H9 (cell line): ENCODE data around the gene ICAM2. TPM values are rescaled to one million over a fixed set of nuclear protein-coding genes. Genes with fewer than 3 reads are reported as not detected.

Experiments used
- DNase-seq: peaks from one replicate; pipeline ENCODE4 v3.0.0-alpha.2; 2017
- H2AFZ ChIP-seq: one replicate; pipeline ENCODE4 v1.6.1; 2013; ENCODE audit warnings: mild to moderate bottlenecking, low read length, control low read depth, moderate library complexity
- H2AK5ac ChIP-seq: 2 replicates; pipeline ENCODE4 v1.6.1; 2013; ENCODE audit warnings: low read length, control low read depth, mixed read lengths; ENCODE audit not compliant: insufficient read length
- H2BK120ac ChIP-seq: one replicate; pipeline ENCODE4 v1.6.1; 2013; ENCODE audit warnings: low read depth, mild to moderate bottlenecking, low read length, control low read depth, inconsistent platforms; ENCODE audit not compliant: poor library complexity, severe bottlenecking
- H2BK12ac ChIP-seq: 2 replicates; pipeline ENCODE4 v1.6.1; 2013; ENCODE audit warnings: low read length, control low read depth, mixed read lengths, low read depth; ENCODE audit not compliant: insufficient read length
- H2BK15ac ChIP-seq: 2 replicates; pipeline ENCODE4 v1.6.1; 2013; ENCODE audit warnings: low read depth, low read length, control low read depth
- H2BK20ac ChIP-seq: one replicate; pipeline ENCODE4 v1.6.1; 2013; ENCODE audit warnings: low read depth, mild to moderate bottlenecking, low read length, control low read depth, inconsistent platforms; ENCODE audit not compliant: poor library complexity, severe bottlenecking
- H2BK5ac ChIP-seq: 2 replicates; pipeline ENCODE4 v1.6.1; 2013; ENCODE audit warnings: low read length, control low read depth, mixed read lengths; ENCODE audit not compliant: insufficient read length
- H3K14ac ChIP-seq: 2 replicates; pipeline ENCODE4 v1.6.1; 2013; ENCODE audit warnings: low read length, control low read depth; ENCODE audit not compliant: insufficient read depth
- H3K18ac ChIP-seq: 2 replicates; pipeline ENCODE4 v1.6.1; 2013; ENCODE audit warnings: low read depth, mild to moderate bottlenecking, mixed read lengths, low read length, control low read depth; ENCODE audit not compliant: insufficient read length
- H3K23ac ChIP-seq: 2 replicates; pipeline ENCODE4 v1.6.1; 2013; ENCODE audit warnings: low read length, control low read depth, mixed read lengths, low read depth; ENCODE audit not compliant: insufficient read length
- H3K23me2 ChIP-seq: 2 replicates; pipeline ENCODE4 v1.6.1; 2013; ENCODE audit warnings: low read depth, mild to moderate bottlenecking, mixed read lengths, low read length, control low read depth; ENCODE audit not compliant: insufficient read length, poor library complexity, severe bottlenecking
- H3K27ac ChIP-seq: 2 replicates; pipeline ENCODE4 v1.5.1; 2013; ENCODE audit warnings: low read length, control low read depth, mixed read lengths, low read depth; ENCODE audit not compliant: insufficient read length
- H3K27me3 ChIP-seq: 2 replicates; pipeline ENCODE4 v1.6.1; 2013; ENCODE audit warnings: low read length, control low read depth, inconsistent platforms; ENCODE audit not compliant: insufficient read depth
- H3K4ac ChIP-seq: 2 replicates; pipeline ENCODE4 v1.6.1; 2013; ENCODE audit warnings: low read depth, mild to moderate bottlenecking, control low read depth, inconsistent platforms, low read length, moderate library complexity
- H3K4me1 ChIP-seq: 2 replicates; pipeline ENCODE4 v1.6.1; 2013; ENCODE audit warnings: low read length, control low read depth, inconsistent platforms; ENCODE audit not compliant: insufficient read depth
- H3K4me2 ChIP-seq: 2 replicates; pipeline ENCODE4 v1.6.1; 2013; ENCODE audit warnings: low read length, control low read depth, mixed read lengths; ENCODE audit not compliant: insufficient read length, insufficient read depth
- H3K56ac ChIP-seq: 2 replicates; pipeline ENCODE4 v1.6.1; 2013; ENCODE audit warnings: low read depth, mild to moderate bottlenecking, mixed read lengths, low read length, control low read depth; ENCODE audit not compliant: insufficient read length
- H3K79me1 ChIP-seq: 2 replicates; pipeline ENCODE4 v1.6.1; 2013; ENCODE audit warnings: low read depth, mild to moderate bottlenecking, moderate library complexity, low read length, control low read depth, inconsistent platforms; ENCODE audit not compliant: insufficient read depth, poor library complexity, severe bottlenecking
- H3K79me2 ChIP-seq: 2 replicates; pipeline ENCODE4 v1.6.1; 2013; ENCODE audit warnings: low read length, control low read depth, inconsistent platforms; ENCODE audit not compliant: insufficient read depth
- H3K9ac ChIP-seq: 2 replicates; pipeline ENCODE4 v1.6.1; 2013; ENCODE audit warnings: low read length, control low read depth, mixed read lengths; ENCODE audit not compliant: insufficient read length; ENCODE audit errors: extremely low read depth
- H3K9me3 ChIP-seq: one replicate; pipeline ENCODE4 v1.6.1; 2013; ENCODE audit warnings: low read depth, low read length, inconsistent platforms; ENCODE audit not compliant: control insufficient read depth
- H3T11ph ChIP-seq: one replicate; pipeline ENCODE4 v1.6.1; 2013; ENCODE audit warnings: mild to moderate bottlenecking, low read length, control low read depth, inconsistent platforms
- H4K20me1 ChIP-seq: one replicate; pipeline ENCODE4 v1.6.1; 2013; ENCODE audit not compliant: control insufficient read depth, insufficient read length, insufficient read depth
- H4K5ac ChIP-seq: 2 replicates; pipeline ENCODE4 v1.6.1; 2013; ENCODE audit warnings: low read depth, mild to moderate bottlenecking, mixed read lengths, low read length, control low read depth; ENCODE audit not compliant: insufficient read length
- H4K8ac ChIP-seq: replicated peaks from 2 replicates; pipeline ENCODE4 v1.6.1; 2013; ENCODE audit warnings: low read length, control low read depth, mixed read lengths, low read depth; ENCODE audit not compliant: insufficient read length
- H4K91ac ChIP-seq: 2 replicates; pipeline ENCODE4 v1.6.1; 2013; ENCODE audit warnings: low read depth, mild to moderate bottlenecking, moderate library complexity, mixed read lengths, low read length, control low read depth; ENCODE audit not compliant: insufficient read length
- H3K27ac Mint-ChIP-seq, 3 experiments: 2 replicates in 2 of 3; 3 replicates in 1 of 3; pipeline ENCODE4 v1.8.0; 2020 to 2021; ENCODE audit warnings: mixed read lengths in 3 of 3, mild to moderate bottlenecking in 1 of 3, moderate library complexity in 1 of 3
- H3K27me3 Mint-ChIP-seq: 2 replicates; pipeline ENCODE4 v1.8.0; 2021; ENCODE audit warnings: low read depth, mild to moderate bottlenecking, moderate library complexity, mixed read lengths
- H3K36me3 Mint-ChIP-seq, 3 experiments: 2 replicates in 2 of 3; 3 replicates in 1 of 3; pipeline ENCODE4 v1.8.0; 2020 to 2021; ENCODE audit warnings: low read depth in 3 of 3, mixed read lengths in 3 of 3; ENCODE audit not compliant: insufficient read depth in 1 of 3
- H3K4me1 Mint-ChIP-seq, 2 experiments: 2 replicates each; pipeline ENCODE4 v1.8.0; 2020; ENCODE audit warnings: mixed read lengths in 2 of 2
- H3K4me3 Mint-ChIP-seq, 2 experiments: 2 replicates in 1 of 2; 3 replicates in 1 of 2; pipeline ENCODE4 v1.8.0; 2020 to 2021; ENCODE audit warnings: mild to moderate bottlenecking in 2 of 2, mixed read lengths in 2 of 2, moderate library complexity in 1 of 2
- H3K9me3 Mint-ChIP-seq, 2 experiments: 2 replicates in 1 of 2; 3 replicates in 1 of 2; pipeline ENCODE4 v1.8.0; 2020; ENCODE audit warnings: mild to moderate bottlenecking in 2 of 2, mixed read lengths in 2 of 2, moderate library complexity in 1 of 2
- WGBS: extraction: QIAGEN DNeasy Blood & Tissue Kit; methylation state at CpG from one replicate; pipeline ENCODE4 v1.1.7; 2013; ENCODE audit warnings: missing lambda C conversion rate, low lambda C conversion rate, mixed read lengths; ENCODE audit not compliant: insufficient read length; ENCODE audit errors: extremely low coverage; 5-methylcytosine and 5-hydroxymethylcytosine counted together
- long read RNA-seq: library from polyadenylated mRNA; unstranded; transcript quantifications from one replicate; pipeline ENCODE4 v2.0.0, GENCODE V29; 2020
- total RNA-seq: library from RNA; stranded (reverse); gene quantifications from 2 replicates; pipeline ENCODE4 v1.2.1, GENCODE V29; 2021
- TF ChIP-seq, protein P1 (sequence below): fragments of 200-600 bp; sonication (generic); conservative IDR thresholded peaks from 3 replicates; pipeline ENCODE4 v1.8.0; 2021; ENCODE audit warnings: antibody characterized with exemption, mild to moderate bottlenecking

The ICAM2 gene
- 0.28 and 0.35 TPM in 2 replicates for total RNA-seq
- long read RNA-seq: 0 reads

DNA sequence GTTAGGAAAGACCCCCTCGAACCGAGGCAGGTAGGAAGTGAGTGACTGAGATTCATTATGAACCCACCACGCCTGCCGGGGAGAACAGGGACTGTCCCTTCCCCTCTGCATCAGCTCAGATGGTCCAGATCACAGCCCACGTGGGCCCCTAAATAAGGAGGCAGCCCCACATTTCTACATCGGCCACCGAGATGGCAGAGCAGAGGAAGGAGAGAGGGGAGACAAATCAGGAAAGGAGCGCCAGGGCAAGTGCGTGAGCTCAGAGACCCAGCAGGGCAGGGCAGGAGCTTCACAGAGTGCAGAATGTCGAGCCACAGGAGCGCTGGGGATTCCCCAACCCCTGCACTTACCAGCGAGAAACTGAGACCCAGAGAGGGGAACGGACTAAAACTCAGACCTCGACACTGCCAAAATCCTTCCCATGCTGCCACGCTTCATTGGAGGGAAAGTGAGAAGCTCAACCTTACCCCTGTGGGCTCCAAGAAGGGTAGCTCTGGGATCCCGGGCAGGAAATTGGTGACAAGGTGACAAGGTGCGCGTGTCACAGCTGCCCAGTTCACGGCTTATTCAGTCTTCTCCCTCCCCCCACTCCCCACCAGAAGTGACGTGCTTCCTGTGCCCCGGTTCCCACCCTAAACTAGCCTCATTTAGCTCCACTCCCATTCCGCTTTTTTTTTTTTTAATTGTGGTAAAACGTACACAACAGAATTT, at the start of gene ICAM2:
Gene ICAM2, minus strand, starts transcription at position 578 of the 711 bp plus-strand sequence. CDS start 13,942 bp downstream, outside the sequence.
- Histone ChIP-seq H3K56ac (no peak within 1 kb of the TSS), H3K27me3 (no peaks in the 10 kb centered on the region; the same call in 1 of the 2 replicates), H3K79me2 (no peaks in the 10 kb centered on the region), H2BK120ac (no peak within 1 kb of the TSS), H3K23me2 (peaks cover 3% of the 10 kb centered on the region), H2BK15ac (no peak within 1 kb of the TSS), H4K20me1 (no peaks in the 10 kb centered on the region), H4K5ac (no peak within 1 kb of the TSS), H3K4me2 (peak within 1 kb of the TSS; percentile 32), H3K18ac (peak within 1 kb of the TSS; percentile 35), H3K79me1 (no peaks in the 10 kb centered on the region), H3K27ac (no peak within 1 kb of the TSS), H4K8ac (no peak within 1 kb of the TSS), H3T11ph (no peak within 1 kb of the TSS), H2BK20ac (no peak within 1 kb of the TSS), H2AK5ac (no peak within 1 kb of the TSS), H3K4ac (no peak within 1 kb of the TSS), H3K4me1 (no peaks in the 10 kb centered on the region), H3K9me3 (no peaks in the 10 kb centered on the region), H2BK5ac (no peak within 1 kb of the TSS), H4K91ac (no peak within 1 kb of the TSS), H2BK12ac (no peak within 1 kb of the TSS), H3K14ac (peak within 1 kb of the TSS; percentile 58; the same call in 1 of the 2 replicates), H3K9ac (no peak within 1 kb of the TSS), H3K23ac (no peak within 1 kb of the TSS), H2AFZ (no peak within 1 kb of the TSS)
- no CpG with 5 or more reads among the region's 23 CpGs for WGBS
- no peak for DNase-seq
- H3K4me3 Mint-ChIP-seq: peak within 1 kb of the TSS; percentile 45 to 70
- peaks cover 12% of the 10 kb centered on the region for H3K27me3 Mint-ChIP-seq
- peaks cover 0 to 2% of the 10 kb centered on the region in 2 experiments; a peak in 1 of 5 replicates for H3K9me3 Mint-ChIP-seq
- TF ChIP-seq, protein P1, sequence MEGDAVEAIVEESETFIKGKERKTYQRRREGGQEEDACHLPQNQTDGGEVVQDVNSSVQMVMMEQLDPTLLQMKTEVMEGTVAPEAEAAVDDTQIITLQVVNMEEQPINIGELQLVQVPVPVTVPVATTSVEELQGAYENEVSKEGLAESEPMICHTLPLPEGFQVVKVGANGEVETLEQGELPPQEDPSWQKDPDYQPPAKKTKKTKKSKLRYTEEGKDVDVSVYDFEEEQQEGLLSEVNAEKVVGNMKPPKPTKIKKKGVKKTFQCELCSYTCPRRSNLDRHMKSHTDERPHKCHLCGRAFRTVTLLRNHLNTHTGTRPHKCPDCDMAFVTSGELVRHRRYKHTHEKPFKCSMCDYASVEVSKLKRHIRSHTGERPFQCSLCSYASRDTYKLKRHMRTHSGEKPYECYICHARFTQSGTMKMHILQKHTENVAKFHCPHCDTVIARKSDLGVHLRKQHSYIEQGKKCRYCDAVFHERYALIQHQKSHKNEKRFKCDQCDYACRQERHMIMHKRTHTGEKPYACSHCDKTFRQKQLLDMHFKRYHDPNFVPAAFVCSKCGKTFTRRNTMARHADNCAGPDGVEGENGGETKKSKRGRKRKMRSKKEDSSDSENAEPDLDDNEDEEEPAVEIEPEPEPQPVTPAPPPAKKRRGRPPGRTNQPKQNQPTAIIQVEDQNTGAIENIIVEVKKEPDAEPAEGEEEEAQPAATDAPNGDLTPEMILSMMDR: no peak
- H3K4me1 Mint-ChIP-seq: peaks cover 3 to 4% of the 10 kb centered on the region in 2 experiments
- H3K27ac Mint-ChIP-seq: no peak within 1 kb of the TSS
- no peaks in the 10 kb centered on the region for H3K36me3 Mint-ChIP-seq
